H4 (cell line): ENCODE data around the gene DNAI2. TPM values are rescaled to one million over a fixed set of nuclear protein-coding genes. Genes with fewer than 3 reads are reported as not detected.
"Not testable (repeated sequence)": the region's sequence is repeated elsewhere in the genome, so short reads cannot be mapped to it uniquely, and the experiment has no call there.

Experiments
- DNase-seq: peaks from one replicate; pipeline ENCODE4 v3.0.0-alpha.2; 2015; ENCODE audit warnings: low spot score
- total RNA-seq: library from RNA; depleted of rRNA; stranded (reverse); fragments of >200 nt; shearing (Covaris generic); gene quantifications from 2 replicates; pipeline ENCODE4 v1.2.3, GENCODE V29; 2014

Gene DNAI2
- total RNA-seq, 1 experiment from 2014 or later: not detected

DNA sequence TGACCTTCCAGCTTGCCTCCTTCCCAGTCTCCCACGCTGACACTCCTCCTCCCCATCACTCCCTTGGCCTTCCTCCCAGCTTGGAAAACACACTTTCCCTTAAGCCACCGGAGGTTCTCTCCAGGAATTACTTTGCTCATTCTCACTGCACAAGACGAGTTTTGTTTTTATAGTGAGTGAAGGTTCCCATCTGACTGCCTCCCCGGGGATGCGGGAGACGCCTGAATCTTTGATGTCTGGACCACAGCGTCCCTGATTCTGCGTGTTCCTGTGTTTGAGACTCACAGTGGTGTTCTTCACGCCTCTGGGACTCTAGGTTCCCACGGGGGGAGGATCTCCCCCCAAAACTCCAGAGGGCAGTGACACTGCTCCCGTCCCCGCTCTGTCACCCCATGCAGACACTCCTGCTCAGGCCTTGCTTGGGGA, 2.0 kb downstream of the DNAI2 start:
- no peak for DNase-seq

DNA sequence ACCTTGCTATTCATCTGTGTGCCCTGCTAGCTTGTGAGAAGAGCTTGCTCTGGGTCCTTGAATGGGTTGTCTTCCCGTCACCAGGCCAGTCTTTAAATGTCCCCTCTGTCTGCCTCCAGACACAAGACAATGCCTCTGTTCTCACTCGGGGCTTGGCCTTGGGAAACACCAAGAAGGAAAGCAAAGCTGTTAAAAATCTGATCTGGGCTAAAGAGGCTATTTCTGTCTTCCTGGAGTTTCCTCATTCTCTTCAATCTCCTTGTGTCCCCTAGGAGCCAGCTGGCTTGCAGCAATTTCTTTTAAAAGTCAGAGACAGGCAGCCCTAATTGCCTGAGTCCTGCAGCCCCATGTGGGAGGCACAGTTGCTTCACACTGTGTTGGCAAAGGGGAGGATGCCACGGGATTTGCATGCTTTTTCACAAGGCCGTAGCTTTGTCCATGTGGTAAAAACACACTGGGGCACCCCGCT, 2.5 kb downstream of the DNAI2 start:
- no peak for DNase-seq

DNA sequence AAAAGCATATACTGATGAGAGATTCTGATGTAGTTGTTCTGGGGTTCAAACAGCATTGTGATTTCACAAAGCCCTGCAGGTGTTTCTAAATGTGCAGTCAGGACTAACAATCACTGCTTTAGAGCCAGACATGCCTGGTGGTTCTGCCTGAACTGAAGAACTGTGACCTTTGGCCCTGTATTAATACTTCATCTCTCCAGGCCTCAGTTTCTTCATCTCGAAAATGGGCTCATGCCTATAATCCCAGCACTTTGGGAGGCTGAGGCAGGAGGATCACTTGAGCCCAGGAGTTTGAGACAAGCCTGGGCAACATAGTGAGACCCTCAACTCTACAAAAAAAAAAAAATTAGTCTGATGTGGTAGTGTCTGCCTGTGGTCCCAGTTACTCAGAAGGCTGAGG, 3.9 kb downstream of the DNAI2 start:
- DNase-seq: no peak

DNA sequence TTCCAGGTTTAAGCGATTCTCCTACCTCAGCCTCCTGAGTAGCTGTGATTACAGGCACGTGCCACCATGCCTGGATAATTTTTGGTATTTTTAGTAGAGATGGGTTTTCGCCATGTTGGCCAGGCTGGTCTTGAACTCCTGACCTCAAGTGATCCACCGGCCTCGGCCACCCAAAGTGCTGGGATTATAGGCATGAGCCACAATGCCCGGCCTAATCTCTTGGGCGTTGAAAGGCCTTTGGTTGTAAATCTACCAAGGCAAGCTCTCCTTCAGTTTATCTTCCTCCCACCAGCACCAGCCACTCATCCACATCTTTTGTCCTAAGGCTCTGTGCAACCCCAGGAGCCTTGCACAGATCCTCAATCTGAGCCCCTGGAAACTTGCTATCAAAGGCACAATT, 5.6 kb downstream of the DNAI2 start:
- DNase-seq: not testable (repeated sequence)

DNA sequence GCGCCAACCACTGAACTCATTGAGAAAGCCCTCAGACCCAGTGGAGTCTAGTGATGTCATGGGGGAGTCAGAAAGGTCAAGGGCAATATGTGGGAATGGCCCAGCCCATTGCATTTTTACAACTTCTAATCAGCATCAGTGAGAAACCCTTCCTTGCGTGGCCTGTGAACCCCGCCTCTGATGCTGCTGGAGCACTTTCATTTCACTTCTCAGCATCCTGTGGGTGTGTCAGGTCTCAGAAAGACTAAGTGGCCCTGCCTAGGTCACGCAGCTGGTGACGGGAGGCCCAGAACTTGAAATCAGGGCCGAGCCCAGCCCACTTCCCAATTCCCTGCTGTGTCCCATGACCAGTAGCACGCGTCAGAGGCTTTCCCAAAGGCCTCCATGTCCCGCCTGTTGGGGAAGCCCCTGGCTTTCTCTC, 6.1 kb downstream of the DNAI2 start:
- DNase-seq: no peak

DNA sequence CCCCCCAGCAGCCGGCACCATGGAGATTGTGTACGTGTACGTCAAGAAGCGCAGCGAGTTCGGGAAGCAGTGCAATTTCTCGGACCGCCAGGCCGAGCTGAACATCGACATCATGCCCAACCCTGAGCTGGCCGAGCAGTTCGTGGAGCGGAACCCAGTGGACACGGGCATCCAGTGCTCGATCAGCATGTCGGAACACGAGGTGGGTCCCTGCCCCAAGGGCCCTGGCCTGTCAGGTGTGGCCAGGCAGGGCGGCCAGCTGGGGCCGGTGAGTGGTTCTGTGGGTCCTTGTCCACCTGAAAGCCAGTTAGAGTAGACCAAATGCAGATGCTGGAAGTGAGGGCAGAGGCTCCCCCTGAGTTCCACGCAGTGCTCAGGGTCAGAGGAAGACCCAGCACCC, 7.8 kb downstream of the DNAI2 start:
- DNase-seq: no peak

DNA sequence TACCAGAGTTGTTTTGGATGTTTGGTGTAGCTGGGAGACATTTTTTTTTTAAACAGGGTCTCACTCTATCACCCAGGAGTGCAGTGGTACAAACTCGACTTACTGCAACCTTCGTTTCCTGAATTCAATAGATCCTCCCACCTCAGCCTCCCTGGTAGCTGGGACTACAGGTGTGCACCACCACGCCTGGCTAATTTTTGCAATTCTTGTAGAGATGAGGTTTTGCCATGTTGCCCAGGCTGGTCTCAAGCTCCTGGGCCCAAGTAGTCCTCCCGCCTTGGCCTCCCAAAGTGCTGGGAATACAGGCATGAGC, 8.2 kb downstream of the DNAI2 start:
- DNase-seq: not testable (repeated sequence)

DNA sequence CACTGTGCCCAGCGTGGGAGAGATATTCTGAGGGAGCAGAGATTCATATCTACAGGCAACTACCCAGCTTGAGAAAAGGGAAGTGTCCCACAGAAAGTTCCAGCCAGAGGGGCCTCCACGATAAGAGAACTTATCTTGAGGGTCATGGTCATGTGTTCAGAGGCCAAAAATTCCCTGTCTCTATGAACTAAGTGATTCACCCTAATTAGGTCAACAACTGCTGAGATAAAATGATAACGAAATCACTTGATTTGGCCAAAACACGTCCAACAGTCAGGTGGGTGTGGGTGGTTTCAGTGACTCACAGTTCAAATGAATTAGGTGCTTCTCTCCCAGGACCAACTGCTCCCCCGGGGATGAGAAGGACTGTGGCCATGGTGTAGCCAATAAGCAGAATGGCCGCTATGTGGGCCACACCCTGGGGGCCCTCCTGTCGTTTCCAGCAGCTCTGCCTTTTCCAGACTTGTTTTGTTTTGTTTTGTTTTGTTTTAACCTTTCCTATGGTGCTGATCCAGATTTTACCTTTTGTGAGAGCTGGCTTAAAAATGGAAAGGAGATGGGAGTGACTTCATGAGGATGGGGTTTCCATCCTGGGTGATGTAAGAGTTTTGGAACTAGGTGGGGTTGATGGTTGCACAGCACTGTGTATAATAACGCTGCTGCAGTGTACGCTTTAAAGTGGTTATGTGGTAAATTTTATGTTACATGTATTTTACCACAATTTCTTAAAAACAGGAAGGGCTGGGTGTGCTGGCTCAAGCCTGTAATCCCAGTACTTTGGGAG, 8.7 kb downstream of the DNAI2 start:
- peak; percentile 81 for DNase-seq

DNA sequence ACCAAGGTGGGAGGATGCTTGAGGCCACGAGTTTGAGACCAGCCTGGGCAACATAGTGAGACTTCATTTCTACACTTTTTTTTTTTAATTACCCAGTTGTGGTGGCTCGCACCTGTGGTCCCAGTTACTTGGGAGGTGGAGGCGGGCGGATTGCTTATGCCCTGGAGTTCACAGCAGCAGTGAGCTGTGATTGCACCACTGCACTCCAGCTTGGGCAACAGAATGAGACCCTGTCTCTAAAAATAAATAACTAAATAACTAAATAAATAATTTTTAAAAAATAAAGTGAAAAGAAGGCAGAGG, 9.3 kb downstream of the DNAI2 start:
- no peak for DNase-seq

DNA sequence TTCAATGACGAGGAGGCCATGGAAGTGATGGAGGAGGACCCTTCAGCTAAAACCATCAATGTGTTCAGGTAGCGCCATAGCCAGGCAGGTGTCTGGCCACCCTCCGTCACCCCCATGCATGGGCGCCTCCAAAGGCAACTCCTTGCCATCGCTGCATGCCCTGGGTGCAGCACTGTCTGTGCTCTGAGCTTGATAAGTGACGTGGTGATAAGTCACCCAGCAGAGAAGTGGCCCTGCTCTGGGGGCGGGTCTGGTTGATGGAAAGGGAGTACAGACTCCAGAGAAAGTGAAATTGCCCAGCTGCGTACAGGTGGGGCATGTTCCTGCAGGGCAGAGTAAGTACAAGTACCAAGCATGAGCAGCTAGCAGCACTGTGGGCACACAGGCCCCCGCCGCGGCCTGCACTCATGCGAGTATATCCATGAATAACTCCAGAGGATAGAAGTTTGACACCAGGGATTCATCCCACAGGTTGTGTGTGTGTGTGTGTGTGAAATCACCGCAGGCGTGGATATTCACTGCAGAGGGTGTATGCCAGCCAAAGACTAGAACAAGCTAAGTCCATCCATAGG, 13.1 kb downstream of the DNAI2 start:
- no peak for DNase-seq

DNA sequence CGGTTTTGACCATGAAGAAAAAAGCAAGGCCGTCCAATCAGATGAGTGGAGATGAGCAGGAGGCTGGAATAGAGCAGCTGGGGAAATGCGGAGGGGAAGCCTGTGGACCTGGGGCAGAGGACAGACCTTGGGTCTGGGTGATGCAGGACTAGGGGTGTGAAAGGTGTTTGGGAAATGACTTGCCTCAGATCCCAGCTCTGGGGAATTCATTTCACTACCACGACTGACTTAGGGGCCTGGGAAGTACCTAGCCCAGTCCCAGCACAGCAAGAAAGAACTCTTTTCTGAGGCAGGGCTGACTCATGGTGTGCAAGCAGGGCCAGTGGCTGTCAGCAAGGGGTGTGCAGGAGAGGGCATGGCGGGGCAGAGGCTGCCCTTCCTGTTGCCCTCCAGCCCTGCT, 14.8 kb downstream of the DNAI2 start:
- no peak for DNase-seq

DNA sequence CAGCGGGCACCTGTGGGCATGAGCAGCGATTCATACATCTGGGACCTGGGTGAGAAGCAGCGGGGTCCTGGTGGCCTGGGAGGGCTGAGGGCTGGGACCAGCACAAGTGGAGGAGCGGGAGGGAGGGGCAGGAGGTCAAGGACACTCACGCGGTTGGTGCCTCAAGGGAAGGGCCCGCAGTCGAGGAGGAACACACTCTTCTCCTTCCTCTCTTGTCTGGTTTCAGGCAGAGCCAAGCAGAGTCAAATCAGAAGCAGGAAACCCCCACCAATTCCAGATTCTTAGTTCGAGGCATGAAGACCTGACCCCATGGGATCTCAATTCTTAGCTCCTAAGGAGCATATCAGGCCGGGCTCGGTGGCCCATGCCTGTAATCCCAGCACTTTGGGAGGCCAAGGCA, 15.7 kb downstream of the DNAI2 start:
- no peak for DNase-seq

DNA sequence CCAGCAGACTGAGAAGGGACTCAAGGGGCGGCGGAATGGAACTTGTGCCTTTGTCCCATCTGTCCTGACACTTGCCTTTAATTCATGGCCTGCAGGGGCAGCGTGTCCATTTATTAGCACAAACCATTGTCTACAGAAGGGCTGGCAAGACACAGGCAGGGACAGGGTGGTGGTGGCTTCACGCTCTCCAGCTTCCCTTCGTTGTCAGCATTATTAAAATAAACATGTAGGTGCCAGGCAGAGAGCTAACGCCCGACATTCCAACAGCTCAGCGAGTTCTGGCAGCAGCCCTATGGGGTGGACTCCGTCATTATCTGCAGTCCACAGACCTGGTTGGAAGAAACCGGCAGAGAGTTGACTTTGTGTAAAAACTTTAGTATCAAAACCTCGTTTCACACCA, 16.3 kb downstream of the DNAI2 start:
- no peak for DNase-seq

DNA sequence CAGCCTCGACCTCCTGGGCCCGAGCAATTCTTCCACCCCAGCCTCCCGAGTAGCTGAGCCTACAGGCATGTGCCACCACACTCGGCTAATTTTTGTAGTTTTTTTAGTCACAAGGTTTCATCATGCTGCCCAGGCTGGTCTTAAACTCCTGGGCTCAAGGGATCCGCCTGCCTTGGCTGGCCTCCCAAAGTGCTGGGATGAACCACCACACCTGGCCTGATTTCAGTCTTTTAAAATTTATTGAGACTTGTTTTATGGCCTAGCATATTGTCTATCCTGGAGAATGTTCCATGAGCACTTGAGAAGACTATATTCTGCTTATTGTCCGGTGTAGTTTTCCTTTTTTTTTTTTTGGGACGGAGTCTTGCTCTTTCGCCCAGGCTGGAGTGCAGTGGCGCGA, 18.5 kb downstream of the DNAI2 start:
- no peak for DNase-seq

DNA sequence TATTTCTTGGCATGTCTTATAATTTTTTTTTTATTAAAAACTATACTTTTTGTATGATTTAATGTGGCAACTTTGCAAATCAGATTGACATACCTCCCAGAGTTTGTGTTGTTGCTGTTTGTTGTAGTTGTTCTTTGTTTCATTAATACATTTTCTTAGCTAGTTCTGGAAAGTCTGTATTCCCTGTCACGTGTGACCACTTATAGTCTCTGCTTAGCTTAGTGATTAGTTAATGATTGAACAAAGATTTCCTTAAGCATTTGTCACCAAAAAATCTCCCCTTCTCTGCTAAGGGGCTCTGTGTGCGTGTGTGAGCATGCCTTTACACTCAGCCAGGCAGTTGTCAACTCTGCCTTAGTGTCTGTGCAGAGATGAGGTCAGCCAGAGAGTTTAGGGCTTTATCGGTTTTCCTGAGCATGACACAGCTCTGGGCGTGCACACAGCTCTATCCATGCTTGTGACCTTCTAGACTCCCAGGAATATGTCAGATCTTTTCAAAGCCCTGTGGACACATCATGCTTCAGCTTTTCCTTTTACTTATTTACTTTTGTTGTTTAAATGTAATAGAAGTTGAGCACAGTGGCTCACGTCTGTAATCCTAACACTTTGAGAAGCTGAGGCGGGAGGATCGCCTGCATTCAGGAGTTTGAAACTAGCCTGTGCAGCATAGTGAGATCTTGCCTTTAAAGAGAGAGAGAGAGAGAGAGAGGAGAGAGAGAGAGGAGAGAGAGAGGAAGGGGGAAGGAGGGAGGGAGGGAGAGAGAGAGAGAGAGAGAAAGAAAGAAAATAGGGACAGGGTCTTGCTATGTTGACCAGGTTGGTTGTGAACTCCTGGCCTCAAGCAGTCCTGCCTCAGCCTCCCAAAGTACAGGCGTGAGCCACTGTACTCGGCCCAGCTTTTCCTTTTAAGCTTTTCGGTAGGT, 21.9 kb downstream of the DNAI2 start:
- DNase-seq: no peak

DNA sequence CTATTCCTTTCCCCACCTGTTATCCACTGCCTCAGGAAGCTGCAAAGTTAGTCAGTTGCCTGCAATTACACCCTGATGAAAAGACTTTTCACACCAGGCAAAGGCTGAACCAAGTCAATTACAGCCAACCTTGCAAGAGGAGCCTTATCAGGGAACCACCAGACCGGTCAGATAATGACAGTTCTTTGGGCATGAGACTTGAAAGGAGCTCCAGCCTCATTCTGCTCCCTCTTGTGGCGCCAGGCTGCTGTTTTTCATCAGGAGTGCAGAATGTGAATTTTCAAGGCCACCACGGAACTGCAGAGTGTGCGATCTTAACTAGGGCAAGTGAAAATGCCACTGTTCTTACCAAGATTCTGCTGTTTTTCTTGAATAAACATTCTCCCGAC, 22.5 kb downstream of the DNAI2 start:
- DNase-seq: peak; percentile 67

DNA sequence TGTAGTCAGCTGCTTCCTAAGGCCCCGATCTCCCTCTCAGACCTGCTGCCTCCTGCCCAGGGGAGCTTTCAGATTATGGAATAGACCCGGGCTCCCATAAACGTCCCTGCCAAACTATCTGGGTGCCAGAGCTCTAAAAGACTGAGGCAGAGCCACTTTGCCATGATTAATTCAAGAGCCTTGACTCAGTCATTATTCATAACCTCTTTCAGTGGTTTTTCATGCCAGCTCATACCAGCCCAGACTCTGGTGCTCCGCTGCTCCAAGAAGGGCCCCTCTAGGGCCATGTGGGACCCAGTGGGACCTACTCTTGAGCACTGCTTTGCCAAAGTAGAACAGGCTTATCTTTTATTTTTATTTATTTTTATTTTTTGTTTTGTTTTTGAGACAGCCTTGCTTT, 23.9 kb downstream of the DNAI2 start:
- no peak for DNase-seq

DNA sequence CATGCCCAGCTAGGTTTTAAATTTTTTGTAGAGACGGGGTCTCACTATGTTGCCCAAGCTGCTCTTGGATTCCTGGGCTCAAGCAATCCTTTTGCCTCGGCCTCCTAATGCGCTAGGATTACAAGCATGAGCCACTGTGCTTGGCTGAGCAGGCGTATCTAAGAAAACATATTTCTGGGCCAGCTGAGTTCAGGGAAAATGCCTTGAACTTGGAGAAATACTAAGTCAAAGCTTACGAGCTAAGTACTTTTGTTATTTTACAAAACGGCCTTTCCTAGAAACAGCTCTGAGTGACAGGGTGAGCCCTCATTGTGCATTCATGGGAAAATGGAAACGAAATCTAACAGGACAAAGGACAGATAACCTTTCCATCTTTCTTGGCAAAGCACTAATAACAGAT, 24.7 kb downstream of the DNAI2 start:
- no peak for DNase-seq

DNA sequence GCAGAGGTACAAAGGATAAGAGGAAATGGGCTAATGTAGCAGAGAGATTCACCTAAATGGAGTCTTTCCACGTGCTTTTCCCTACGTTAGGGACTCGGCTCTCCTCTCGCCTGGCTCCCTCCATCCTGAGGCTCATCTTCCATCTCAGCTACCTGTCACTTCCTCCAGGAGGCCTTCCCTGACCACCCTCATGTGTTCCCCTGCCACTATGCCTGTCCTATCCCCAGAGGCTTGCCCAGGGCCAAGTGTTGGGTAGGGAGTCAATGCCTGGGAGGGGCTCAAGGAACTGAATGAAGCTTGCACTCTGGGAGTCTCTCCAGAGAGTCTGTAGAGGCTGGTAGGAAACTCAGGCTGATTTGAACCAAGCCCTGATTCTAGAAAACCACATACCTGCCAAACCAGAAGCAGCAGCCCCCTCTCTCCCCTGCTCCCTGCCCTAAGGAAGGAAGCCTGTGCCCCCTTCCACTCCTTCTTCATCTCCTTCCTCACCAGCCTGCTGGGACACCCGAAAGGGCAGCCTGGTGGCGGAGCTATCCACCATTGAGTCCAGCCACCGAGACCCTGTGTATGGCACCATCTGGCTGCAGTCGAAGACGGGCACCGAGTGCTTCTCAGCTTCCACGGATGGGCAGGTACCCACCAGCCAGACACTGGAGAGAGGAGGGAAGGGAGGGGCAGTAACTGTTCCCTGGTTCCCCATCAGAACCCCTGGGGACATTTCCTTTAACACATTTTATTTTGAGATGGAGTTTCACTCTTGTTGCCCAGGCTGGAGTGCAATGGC, 25.4 kb downstream of the DNAI2 start:
- DNase-seq: no peak

DNA sequence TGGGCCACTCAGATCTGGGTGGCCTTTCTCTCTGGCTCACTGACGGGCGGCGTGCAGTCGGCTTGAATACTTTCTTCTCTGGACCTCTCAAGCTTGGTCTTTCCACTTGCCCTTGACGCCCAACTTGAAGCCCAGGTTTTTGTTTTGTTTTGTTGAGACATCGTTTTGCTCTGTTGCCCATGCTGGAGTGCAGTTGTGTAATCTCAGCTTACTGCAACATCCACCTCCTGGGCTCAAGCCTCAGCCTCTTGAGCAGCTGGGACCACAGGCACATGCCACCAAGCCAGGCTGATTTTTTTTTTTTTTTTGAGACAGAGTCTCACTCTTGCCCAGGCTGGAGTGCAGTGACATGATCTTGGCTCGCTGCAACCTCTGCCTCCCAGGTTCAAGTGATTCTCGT, 29.3 kb downstream of the DNAI2 start:
- DNase-seq: peak; percentile 52

DNA sequence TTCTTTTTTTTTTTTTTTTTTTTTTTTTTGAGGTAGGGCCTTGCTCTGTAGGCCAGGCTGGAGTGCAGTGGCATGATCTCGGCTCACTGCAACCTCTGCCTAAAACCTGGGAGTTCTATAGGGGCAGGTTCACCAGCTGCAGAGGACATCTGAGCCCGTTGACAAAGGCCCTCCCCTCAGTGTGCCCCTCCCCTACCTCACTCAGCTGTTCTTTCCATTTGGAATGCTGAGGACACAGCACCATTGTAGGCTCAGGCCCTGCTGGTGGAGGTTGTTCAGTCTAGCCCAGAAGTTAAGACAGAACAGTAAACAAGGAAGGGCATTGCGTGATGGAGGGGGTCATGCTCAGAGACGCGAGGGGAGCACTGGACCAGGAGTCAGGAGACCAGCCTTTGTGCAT, 30.1 kb downstream of the DNAI2 start:
- DNase-seq: no peak
